Keratinocyte (primary cell): Measurements from ENCODE around the gene TRMT5. TPM values are rescaled to one million over a fixed set of nuclear protein-coding genes. Genes with fewer than 3 reads are reported as not detected.

Experiments used
- DNase-seq: peaks from one replicate; pipeline ENCODE4 v3.0.0-alpha.2; 2011; ENCODE audit warnings: low read depth, missing footprints, low spot score
- FAIRE-seq: peaks from 2 replicates; lab custom pipeline; 2011; peaks lifted over from hg19 to GRCh38; lab: Jason Lieb, UNC
- H2AFZ ChIP-seq: 2 replicates; pipeline ENCODE4 v1.6.0; 2012; ENCODE audit warnings: low read length, control low read depth, inconsistent platforms; ENCODE audit not compliant: control insufficient read depth
- H3K27ac ChIP-seq: 2 replicates; pipeline ENCODE4 v1.5.1; 2011; ENCODE audit warnings: low read length; ENCODE audit not compliant: control insufficient read depth, insufficient read depth
- H3K27me3 ChIP-seq: 3 replicates; pipeline ENCODE4 v1.6.0; 2011; ENCODE audit warnings: low read length; ENCODE audit not compliant: control insufficient read depth, insufficient read depth; ENCODE audit errors: extremely low read depth
- H3K36me3 ChIP-seq, 2 experiments: 2 replicates in 1 of 2; 3 replicates in 1 of 2; pipeline ENCODE4 v1.5.1; 2011; ENCODE audit warnings: low read length in 2 of 2, mild to moderate bottlenecking in 1 of 2; ENCODE audit not compliant: control insufficient read depth in 2 of 2, insufficient read depth in 2 of 2; ENCODE audit errors: extremely low read depth in 1 of 2
- H3K4me1 ChIP-seq: 3 replicates; pipeline ENCODE4 v1.5.1; 2011; ENCODE audit warnings: low read length; ENCODE audit not compliant: control insufficient read depth, insufficient read depth; ENCODE audit errors: extremely low read depth
- H3K4me2 ChIP-seq: 3 replicates; pipeline ENCODE4 v1.6.0; 2011; ENCODE audit warnings: low read depth, low read length; ENCODE audit not compliant: control insufficient read depth, insufficient read depth; ENCODE audit errors: extremely low read depth
- H3K4me3 ChIP-seq, 3 experiments: fragments of 200-600 bp in 1 of 3; sonication (generic) in 1 of 3; 2 replicates in 2 of 3; 3 replicates in 1 of 3; pipeline ENCODE4 v1.5.1; 2011 to 2016; ENCODE audit warnings: low read length in 3 of 3, mild to moderate bottlenecking in 3 of 3, control low read depth in 2 of 3, inconsistent platforms in 1 of 3, low read depth in 1 of 3, mixed read lengths in 1 of 3, mixed run types in 1 of 3, moderate library complexity in 1 of 3; ENCODE audit not compliant: control insufficient read depth in 2 of 3, insufficient read depth in 2 of 3; ENCODE audit errors: extremely low read depth in 1 of 3
- H3K79me2 ChIP-seq: 2 replicates; pipeline ENCODE4 v1.6.0; 2012; ENCODE audit warnings: low read length; ENCODE audit not compliant: control insufficient read depth, insufficient read depth
- H3K9ac ChIP-seq: 3 replicates; pipeline ENCODE4 v1.6.0; 2011; ENCODE audit warnings: low read length; ENCODE audit not compliant: control insufficient read depth, insufficient read depth; ENCODE audit errors: extremely low read depth
- H3K9me1 ChIP-seq: 3 replicates; pipeline ENCODE4 v1.6.0; 2011; ENCODE audit warnings: low read length; ENCODE audit not compliant: control insufficient read depth, insufficient read depth; ENCODE audit errors: extremely low read depth
- H3K9me3 ChIP-seq: 2 replicates; pipeline ENCODE4 v1.5.1; 2012; ENCODE audit warnings: low read depth, low read length; ENCODE audit not compliant: control insufficient read depth
- H4K20me1 ChIP-seq: 3 replicates; pipeline ENCODE4 v1.6.0; 2011; ENCODE audit warnings: low read length; ENCODE audit not compliant: control insufficient read depth, insufficient read depth; ENCODE audit errors: extremely low read depth
- EZH2 ChIP-seq: IDR thresholded peaks from one replicate; pipeline ENCODE4 v1.6.1; 2012; ENCODE audit warnings: inconsistent platforms, mild to moderate bottlenecking, low read length, moderate library complexity
- dilution Hi-C: fragments of 300-500 bp; cut with MboI; formaldehyde crosslinking; loops from one replicate; pipeline ENCODE4 v1.7.0; 2020; ENCODE audit warnings: low sequenced_read_pairs; ENCODE audit not compliant: extremely low pct_ligation_motif_present
- polyA plus RNA-seq, 5 experiments: library from polyadenylated mRNA; depleted of rRNA in 3 of 5; stranded (reverse) in 3 of 5; stranded (forward) in 1 of 5; unstranded in 1 of 5; fragments of >200 nt; gene quantifications; 1 replicate in 1 of 5; 2 replicates in 3 of 5; 3 replicates in 1 of 5; pipeline versions ENCODE4 v1.2.1 to v1.2.3, GENCODE V29; 2011 to 2012; ENCODE audit warnings: missing spikeins in 2 of 5, low read depth in 1 of 5, low replicate concordance in 1 of 5
- TF ChIP-seq, protein P1 (sequence below), 3 experiments: IDR thresholded peaks in 1 of 3; conservative IDR thresholded peaks in 1 of 3; optimal IDR thresholded peaks in 1 of 3; 2 replicates in 2 of 3; 3 replicates in 1 of 3; pipeline versions ENCODE3 to v1.5.1; 2011; ENCODE audit warnings: low read length in 3 of 3, mild to moderate bottlenecking in 3 of 3, moderate library complexity in 2 of 3, control low read depth in 1 of 3, inconsistent platforms in 1 of 3; ENCODE audit not compliant: insufficient read depth in 2 of 3; ENCODE audit errors: extremely low read depth in 1 of 3

Gene TRMT5
- polyA plus RNA-seq, 1 donor (not counting 4 experiments of a cell fraction or from before 2014, with no cell fraction given): 13.8 TPM

DNA sequence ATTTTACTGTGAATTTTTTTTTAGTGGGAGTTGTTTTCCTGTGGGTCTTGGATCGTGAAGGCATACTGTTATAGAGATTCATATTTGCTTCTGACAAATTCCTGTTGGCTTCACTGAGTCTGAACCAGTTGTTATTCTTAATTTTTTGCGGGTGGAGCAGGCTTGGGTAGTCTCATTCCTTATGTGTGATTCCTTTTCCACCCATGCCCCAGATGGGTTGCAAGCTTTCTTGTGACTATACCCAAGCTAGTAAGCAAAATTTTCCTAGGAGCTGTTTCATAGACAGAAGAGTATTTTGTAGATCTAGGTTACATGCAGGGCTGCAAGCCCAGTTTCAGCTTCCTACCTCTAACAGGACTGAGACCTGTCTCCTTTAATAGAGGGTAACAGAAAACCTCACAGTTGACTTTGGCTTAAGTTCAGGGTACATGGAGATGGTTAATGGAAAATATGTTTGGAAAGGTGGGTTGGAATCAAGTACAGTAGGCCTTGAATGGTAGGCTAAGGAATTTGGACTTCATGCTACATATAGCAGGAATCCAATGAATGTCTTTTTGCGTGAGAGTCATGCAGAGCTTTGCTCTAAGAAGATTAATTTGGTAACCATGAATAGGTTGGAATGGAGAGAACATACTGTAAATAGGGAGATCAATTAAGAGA, 29.0 kb downstream of the TRMT5 start:
- DNase-seq (no peak), FAIRE-seq (no peak)
- no peaks in the 10 kb centered on the region for H3K79me2 ChIP-seq
- no peak overlapping the region for H3K4me3 ChIP-seq
- H3K27ac ChIP-seq: no peak overlapping the region
- no peaks in the 10 kb centered on the region for H3K9me3 ChIP-seq
- no peak overlapping the region for H3K4me2 ChIP-seq
- H2AFZ ChIP-seq: no peak overlapping the region
- H3K36me3 ChIP-seq: no peaks in the 10 kb centered on the region
- H3K9me1 ChIP-seq: no peaks in the 10 kb centered on the region
- H4K20me1 ChIP-seq: no peaks in the 10 kb centered on the region
- TF ChIP-seq, protein P1, sequence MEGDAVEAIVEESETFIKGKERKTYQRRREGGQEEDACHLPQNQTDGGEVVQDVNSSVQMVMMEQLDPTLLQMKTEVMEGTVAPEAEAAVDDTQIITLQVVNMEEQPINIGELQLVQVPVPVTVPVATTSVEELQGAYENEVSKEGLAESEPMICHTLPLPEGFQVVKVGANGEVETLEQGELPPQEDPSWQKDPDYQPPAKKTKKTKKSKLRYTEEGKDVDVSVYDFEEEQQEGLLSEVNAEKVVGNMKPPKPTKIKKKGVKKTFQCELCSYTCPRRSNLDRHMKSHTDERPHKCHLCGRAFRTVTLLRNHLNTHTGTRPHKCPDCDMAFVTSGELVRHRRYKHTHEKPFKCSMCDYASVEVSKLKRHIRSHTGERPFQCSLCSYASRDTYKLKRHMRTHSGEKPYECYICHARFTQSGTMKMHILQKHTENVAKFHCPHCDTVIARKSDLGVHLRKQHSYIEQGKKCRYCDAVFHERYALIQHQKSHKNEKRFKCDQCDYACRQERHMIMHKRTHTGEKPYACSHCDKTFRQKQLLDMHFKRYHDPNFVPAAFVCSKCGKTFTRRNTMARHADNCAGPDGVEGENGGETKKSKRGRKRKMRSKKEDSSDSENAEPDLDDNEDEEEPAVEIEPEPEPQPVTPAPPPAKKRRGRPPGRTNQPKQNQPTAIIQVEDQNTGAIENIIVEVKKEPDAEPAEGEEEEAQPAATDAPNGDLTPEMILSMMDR (optimal IDR thresholded peaks at IDR 0.05 in 1 of 3, IDR thresholded peaks at IDR 0.05 in 1 of 3, conservative IDR thresholded peaks at IDR 0.05 in 1 of 3; ENCODE audit: extremely low read depth in 1 of 3, insufficient read depth in 2 of 3, low read length in 3 of 3): no peak
- TF ChIP-seq EZH2: no peak
- no peaks in the 10 kb centered on the region for H3K27me3 ChIP-seq
- dilution Hi-C loops: no loop called here
- H3K4me1 ChIP-seq: no peaks in the 10 kb centered on the region
- no peak overlapping the region for H3K9ac ChIP-seq

DNA sequence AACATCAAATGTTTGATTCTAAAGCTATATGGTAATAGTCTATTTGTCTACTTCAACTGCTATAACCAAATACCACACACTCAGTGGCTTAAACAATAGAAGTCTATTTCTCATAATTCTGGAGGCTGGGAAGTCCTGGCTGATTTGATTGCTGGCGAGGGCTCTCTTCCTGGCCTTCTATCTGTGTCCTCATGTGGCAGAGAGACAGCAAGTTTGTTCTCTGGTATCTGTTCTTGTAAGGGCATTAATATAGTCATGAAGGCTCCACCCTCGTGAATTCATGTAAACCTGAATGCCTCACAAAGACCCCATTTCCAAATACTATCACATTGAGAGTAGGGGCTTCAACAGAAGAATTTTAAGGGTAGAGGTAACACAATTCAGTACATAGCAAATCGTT, 34.1 kb downstream of the TRMT5 start:
- Histone ChIP-seq H3K9me3 (no peaks in the 10 kb centered on the region), H3K27ac (no peak overlapping the region), H3K79me2 (no peaks in the 10 kb centered on the region), H4K20me1 (no peaks in the 10 kb centered on the region), H3K4me3 (no peak overlapping the region), H3K27me3 (no peaks in the 10 kb centered on the region), H3K36me3 (no peaks in the 10 kb centered on the region), H3K4me1 (no peaks in the 10 kb centered on the region), H3K4me2 (no peak overlapping the region), H3K9ac (no peak overlapping the region), H2AFZ (no peak overlapping the region), H3K9me1 (no peaks in the 10 kb centered on the region)
- DNase-seq: no peak
- dilution Hi-C loops: no loop called here
- no peak for TF ChIP-seq EZH2
- TF ChIP-seq, protein P1 (optimal IDR thresholded peaks at IDR 0.05 in 1 of 3, IDR thresholded peaks at IDR 0.05 in 1 of 3, conservative IDR thresholded peaks at IDR 0.05 in 1 of 3; ENCODE audit: extremely low read depth in 1 of 3, insufficient read depth in 2 of 3, low read length in 3 of 3): no peak
- FAIRE-seq: no peak
